EL (cell line): ENCODE measurements around the gene JAM2.

Source experiments
- DNase-seq: peaks from one replicate; pipeline ENCODE4 v3.0.0-alpha.2; 2016

Gene JAM2

DNA sequence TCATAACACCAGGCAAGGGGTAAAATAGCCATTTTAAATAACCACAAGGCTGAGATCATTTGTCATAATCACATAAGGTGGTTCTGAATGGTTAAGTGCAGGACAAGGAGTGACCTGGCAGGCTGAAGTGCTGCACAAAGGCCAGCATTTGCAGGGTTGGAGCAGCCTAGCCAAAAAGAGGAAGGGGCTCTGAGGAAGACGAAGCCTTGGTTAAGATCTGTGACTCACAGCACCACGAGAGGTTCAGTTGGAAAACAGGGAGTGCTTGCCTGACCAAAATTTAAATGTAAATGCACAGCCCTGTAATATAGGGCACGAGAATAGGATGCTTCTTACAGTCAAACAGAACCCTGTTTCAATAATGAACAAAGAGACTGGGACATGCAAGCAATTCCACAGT lies 83.6 kb downstream of the JAM2 start:
- no peak for DNase-seq

DNA sequence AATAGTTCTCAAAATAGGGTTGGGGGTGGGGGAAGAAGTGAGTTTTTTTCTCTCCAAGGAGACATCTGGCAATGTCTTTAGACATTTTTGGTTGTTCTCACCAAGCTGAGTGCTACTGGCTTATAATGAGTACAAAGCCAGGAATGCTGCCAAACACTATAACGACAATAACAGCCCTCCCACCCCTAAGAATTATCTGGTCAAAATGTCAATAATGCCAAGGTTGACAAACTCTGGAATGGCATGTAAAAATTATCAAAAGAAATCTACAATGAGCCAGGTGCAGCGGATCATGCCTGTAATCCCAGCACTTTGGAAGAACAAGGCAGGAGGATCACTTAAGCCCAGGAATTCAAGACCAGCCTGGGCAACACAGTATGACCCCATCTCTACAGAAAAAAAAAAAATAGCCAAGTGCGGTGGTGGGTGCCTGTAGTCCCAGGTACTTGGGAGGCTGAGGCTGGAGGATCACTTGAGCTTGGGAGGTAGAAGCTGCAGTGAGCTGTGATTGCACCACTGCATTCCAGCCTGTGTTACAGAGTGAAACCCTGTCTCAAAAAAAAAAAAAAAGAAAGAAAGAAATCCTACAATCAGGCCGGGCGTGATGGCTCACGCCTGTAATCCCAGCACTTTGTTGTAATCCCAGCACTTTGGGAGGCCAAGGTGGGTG lies 93.2 kb downstream of the JAM2 start:
- DNase-seq = no peak

DNA sequence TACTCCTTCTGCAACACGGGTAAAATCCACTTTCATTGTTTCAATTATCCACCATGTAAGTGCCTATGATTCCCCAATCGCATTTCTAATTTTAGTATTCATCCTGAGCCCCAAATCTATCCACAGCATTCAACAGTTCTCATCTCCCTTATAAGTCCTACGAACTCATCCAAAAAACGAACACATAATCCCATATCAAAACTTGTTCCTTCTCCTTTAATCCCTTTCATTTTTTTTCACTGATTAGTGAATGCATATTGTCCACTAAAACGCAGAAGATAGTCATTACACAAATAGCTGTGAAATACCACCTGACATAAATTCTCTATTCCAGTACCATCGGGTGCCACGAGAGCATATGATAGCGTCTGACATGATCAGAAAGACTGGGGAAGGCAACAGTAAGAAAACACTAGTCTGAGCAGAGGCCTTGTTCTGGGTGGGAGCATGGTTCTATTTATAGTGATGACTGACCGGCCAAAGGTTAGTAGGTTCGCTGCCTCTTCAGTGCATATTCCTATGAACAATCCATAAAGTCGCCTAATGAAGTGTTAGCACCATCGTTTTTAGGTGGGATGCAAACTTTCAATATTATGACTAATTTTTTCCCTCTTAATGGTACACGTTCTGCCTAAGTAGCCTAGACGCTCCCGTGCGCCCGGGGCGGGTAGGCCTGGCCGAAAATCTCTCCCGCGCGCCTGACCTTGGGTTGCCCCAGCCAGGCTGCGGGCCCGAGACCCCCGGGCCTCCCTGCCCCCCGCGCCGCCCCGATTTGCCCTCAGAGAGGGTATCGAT lies 95.0 kb downstream of the JAM2 start:
- peak; percentile 24 for DNase-seq

DNA sequence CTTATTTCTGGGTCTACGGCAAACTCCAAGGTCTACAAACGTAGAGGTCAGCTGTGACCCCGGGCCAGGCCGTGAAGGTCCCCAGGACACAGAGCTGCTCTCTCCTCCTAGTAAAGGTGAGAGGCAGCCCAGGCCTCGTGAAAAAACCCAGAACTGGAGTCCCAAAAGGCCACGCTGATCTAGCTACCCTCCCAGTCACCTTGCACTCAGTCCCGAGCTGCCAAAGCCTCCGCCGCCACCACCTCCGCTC lies 95.5 kb downstream of the JAM2 start:
- DNase-seq = no peak

DNA sequence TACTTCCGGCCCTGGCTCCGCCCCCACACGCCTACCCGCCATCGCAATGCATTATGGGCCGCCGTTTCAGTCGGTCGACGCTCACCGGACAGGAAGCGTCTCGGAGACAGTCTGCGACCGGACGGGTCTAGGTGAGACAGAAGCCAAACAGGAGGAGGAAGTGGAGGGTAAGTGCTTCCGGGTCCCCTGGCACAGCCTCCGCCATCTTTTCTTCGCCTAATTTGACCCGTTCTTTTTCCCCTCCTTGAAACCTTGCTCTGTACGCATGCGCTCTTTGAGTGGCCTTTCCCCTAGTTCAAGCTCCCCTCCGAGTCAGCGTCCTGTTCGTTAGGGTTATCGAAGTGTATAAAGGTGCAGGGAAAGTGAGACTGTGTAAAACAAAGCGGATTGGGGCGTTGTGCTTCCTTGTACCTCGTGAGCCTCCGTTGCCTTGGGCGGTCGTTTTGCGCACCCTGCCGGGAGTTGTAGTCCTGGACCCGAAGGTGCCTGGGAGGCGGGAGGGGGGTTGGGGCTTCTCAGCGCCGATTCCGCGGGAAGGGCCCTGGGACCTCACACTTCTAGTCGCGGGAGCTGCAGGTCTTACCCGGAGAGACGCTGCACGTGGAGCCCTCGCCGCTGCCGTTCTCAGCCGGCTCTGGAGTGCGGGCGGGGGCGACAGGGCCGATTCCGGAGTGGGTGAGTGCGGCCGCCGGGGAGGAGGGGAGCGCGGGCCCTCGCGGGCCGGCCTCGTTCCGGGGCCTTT lies 96.0 kb downstream of the JAM2 start, which contains the start of the genes ATP5PF and GABPA:
ATP5PF (minus strand) TSS at position 1 of the 742 bp plus-strand sequence. CDS start 5,110 bp downstream, outside the sequence.
GABPA (plus strand) TSS at position 69 of the 742 bp plus-strand sequence. CDS start 6,627 bp downstream, outside the sequence.
- DNase-seq = peak; percentile 99

DNA sequence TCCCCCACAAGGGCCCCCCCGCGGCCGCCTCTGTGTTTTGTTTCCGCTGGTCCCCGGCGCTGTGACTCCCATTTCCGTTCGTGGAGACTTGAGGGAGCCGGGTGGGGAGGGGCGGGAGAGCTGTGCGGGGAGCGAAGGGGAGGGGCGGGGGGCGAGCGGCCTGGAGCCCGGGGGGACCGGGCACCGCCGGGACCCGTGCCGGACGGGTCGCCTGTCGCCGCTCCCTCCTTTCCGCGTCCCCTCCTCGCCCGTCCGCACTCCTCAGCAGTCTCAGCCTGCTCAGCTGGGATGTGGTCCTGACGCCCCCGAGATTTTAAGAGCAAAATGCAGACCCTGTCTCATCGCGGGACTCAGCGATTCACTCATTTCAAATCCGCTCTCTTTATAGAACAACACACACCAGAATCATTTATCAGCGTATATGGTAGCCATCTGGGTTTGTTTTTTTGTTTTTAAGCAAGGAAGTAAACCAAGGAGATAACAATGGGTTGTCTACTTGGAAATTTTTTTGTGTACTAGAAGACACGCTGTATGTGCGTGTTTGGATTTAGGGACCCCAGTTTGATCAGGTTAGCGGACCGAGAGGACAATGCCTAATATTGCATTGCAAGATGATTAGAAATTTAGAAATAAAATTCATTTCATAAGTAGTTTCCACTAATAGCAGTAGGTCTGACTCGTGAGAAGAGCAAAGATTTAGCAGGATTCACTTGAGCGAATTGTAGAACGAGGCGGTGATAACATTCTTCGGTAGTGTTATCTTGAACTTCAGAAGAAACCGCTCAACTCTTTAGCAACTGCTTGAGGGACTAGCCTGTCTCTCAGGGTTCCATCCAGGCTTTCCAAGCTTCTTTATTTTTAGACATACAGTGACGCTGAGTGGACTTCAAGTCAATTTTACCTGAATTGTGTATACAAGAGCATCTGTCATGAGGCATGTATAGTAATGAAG lies 96.9 kb downstream of the JAM2 start:
- peak; percentile 85 for DNase-seq

DNA sequence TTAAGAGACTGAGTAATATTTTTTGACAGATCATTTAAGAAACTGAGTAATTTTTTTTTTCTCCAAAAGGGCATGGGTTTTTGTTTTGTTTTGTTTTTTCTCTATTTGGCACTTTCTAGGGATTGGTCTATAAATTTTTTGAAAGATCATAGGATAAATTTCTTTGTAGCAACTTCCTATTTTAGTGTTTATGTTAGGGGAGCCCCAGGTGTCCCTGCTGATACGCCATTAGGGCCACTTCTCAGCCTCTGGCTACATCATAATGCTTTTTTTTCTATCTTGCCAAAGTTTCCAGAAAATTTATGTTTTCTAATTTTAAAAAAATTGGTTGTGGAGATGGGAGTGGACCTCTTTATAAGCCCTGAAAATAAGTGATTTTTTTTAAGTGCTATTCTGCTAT lies 98.4 kb downstream of the JAM2 start:
- no peak for DNase-seq

DNA sequence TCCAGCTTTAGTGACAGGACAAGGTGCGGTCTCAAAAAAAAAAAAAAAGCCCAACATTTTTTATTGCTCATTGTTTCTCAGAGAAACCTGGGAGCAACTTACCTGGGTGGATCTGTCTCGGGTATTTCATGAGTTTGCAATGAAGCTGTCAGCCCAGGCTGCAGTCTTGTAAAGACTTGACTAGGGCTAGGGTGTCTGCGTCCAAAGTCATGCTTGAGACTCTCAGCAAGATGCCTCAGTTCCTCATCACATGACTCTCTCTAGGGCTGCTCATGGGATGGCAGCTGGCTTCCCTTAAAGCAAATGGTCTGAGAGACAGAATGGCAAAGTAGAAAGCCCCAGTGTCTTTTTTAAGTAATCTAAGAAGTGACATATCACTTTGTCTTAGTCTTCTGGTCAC lies 103.8 kb downstream of the JAM2 start:
- DNase-seq = no peak

DNA sequence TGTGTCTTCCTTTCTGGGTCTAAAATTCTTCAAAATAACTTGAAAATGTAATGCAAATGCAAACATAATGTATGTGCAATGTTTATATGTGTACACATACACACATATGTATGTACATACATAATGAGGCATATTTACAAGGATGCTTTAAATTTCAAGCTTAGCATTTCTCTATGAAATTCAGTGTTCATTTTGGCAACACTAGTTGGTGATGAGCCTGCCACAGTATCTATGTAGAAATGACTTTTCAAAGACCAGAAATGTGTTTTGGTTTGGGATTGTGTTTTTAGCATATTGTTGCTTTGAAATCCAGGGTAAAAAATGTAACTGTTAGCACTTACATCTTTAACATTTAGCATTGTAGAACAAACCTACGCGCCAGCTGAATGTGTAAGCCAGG lies 105.8 kb downstream of the JAM2 start:
- no peak for DNase-seq

DNA sequence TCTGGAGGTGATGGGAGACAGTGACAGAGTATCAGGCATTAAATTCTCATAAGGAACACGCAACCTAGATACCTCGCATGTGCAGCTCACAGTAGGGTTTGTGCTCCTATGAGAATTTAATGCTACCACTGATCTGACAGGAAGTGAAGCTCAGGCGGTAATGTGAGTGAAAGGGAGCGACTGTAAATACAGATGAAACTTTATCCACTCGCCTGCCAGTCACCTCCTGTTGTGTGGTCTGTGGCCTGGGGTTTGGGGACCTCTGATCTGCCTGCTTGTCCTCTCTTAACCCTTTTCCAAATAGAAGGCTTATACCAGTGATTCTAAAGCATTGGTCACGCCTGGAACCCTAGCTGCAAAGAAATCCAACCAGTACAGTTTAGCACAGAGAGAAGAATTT lies 111.0 kb downstream of the JAM2 start:
- no peak for DNase-seq

DNA sequence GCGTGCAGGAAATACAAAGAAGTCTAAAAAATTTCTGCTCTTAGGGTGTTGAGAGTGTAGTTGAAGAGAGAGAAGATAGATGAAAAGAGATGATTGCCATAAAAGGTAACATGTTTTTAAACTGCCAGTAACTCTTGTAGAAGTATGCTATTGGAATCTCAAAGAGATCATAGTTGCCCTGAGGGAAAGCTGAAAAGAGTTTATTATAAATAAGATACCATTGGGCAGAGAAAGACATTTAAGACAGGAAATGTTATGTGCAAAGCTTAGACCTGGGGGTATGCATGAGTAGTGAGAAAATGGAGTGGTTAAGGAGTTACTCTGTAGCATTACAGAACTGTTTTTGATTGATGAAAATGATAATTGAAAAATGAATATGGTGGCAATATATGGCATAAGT lies 113.4 kb downstream of the JAM2 start:
- peak; percentile 13 for DNase-seq

DNA sequence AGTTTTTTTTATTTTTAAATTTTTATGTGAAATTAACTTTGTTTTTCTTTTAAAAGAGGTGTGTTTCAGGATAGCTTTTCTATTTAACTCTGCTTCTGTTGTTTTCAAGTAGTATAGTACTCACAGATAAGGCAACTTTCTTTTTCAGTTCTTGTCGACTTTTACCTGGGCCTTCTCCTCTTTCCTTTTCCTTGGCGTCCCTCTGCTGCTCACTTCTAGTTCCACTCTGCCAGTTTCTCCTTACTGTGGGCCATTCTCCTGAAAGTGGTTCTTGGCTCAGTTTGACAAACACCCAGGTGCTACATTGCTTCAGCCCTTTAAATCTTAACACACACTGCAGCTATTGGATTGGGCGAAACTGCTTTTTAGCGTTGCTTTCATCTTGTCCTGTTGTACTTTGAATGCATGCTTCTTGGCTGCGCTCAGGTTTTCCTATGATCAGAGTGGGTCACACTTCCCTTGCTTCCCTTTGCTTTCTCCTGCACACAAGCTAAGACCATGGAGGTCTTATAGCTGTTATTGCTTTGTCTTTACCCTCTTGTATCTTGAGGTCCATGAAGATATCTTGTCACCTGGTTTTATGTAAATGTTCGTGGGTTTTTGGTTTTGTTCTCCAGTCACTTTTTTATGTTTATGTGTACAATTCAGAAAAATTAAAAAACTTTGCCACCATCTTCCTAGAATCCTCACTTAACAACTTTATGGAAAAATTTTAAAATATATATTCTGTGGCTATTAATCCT lies 117.3 kb downstream of the JAM2 start:
- DNase-seq = no peak

DNA sequence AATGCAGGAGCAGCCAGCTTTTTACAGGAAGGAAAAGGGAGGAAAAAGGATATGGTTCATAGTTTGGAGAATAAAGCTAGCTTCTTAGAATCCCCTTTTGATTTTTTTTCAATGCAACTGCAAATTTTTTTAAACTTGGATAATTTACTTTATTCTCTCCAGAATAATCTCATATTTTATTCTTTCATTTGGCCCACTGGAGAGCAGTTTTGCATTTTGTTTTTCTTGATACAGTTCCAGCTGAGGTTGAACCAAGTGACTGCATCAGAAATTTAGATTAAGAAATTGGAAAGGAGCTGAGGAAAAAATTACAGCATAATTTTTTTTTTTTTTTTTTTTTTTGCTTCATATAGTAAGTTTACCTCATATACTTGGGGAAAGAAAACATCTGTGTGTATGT lies 118.5 kb downstream of the JAM2 start:
- no peak for DNase-seq

DNA sequence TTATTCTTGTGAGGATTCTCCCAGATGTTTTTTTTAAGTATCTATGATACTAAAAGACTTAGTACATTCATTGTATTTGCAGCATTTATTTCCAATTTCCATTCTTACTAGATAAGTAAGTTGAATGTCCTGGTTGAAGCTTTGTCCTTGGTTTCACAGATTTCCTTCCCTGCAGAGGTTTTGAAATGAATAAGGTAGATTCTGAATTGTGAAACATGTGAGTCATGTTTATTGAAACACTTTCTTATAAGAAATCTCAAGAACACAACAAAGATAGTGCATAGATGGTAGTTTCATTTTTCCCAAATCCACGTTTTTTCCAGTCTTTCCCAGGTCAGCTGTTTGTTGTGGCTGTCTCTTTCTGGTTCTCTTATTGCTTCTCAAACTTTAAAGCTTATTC lies 120.5 kb downstream of the JAM2 start:
- DNase-seq = no peak

DNA sequence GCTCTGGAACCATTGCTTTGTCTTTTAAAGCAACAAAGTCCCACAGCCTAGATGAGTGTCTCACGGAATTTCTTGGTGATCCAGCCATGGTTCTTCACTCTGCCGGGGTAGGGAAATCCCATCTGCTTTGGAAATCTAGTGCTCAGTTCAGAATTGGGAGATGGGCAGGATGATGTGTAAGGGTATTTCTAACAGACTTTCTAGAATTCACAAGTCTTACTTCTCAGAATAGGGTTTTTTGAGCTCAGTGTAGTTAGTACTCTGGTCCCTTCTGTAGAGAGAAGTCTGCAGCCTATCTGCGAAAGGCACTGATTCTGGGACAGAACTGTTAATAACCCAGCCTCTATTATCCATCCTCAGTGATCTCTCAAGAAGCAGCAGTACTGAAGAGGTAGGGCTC lies 121.0 kb downstream of the JAM2 start:
- DNase-seq = no peak

DNA sequence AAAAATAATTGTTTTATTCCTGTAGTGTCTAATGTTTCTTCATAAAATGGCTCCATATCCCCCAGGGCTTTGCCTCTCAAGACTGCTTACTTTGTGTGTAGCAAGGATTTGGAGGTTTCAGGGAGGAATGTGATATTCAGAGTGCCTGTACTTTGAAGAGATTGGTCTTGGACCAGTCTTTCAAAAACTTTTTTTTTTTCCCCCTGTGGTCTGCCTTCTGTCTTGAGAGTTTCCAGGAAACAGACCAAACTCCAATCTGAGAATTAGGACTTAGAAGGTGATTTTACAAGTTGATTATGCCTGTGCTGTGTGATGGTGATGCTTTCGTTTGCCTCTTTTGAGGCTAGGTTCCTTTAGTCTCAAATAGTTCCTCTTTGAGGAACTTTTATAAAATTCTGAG lies 121.6 kb downstream of the JAM2 start:
- no peak for DNase-seq

DNA sequence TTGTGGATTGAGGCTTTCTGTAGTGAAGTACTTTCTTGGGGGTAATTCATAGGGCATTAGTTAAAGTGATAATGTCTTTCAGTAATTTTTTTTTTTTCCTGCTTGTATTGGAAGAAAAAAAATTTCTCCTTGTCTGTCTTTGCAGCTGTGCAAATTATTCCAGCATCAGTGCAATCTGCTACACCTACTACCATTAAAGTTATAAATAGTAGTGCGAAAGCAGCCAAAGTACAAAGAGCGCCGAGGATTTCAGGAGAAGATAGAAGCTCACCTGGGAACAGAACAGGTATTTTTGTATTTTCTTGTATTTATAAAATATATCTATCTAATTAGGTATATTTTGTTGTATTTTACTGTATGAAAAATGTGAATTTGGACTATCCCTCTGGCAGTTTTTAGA lies 125.0 kb downstream of the JAM2 start:
- no peak for DNase-seq
